GM19023 (cell line): ENCODE results near the gene LIN7C.
A peak's percentile ranks its signal among the peaks of the same experiment; 100 is the strongest.

Experiments used
- ATAC-seq: cut with Tn5 transposase; IDR thresholded peaks from one replicate; pipeline ENCODE4 v1.9.1; 2021; ENCODE audit warnings: mild to moderate bottlenecking, moderate library complexity; ENCODE audit not compliant: unreplicated experiment

Gene LIN7C

GRCh38 chr11:27471589-27472397, 34.8 kb downstream of the LIN7C start:
- peak; percentile 50 for ATAC-seq

GRCh38 chr11:27470826-27471588, 35.6 kb downstream of the LIN7C start:
- no peak for ATAC-seq

GRCh38 chr11:27470166-27470565, 36.4 kb downstream of the LIN7C start:
- ATAC-seq, result no peak

- ATAC-seq, result no peak
These were observed 37.4 kb downstream of the LIN7C start for GRCh38 chr11:27468995-27469695.

DNA sequence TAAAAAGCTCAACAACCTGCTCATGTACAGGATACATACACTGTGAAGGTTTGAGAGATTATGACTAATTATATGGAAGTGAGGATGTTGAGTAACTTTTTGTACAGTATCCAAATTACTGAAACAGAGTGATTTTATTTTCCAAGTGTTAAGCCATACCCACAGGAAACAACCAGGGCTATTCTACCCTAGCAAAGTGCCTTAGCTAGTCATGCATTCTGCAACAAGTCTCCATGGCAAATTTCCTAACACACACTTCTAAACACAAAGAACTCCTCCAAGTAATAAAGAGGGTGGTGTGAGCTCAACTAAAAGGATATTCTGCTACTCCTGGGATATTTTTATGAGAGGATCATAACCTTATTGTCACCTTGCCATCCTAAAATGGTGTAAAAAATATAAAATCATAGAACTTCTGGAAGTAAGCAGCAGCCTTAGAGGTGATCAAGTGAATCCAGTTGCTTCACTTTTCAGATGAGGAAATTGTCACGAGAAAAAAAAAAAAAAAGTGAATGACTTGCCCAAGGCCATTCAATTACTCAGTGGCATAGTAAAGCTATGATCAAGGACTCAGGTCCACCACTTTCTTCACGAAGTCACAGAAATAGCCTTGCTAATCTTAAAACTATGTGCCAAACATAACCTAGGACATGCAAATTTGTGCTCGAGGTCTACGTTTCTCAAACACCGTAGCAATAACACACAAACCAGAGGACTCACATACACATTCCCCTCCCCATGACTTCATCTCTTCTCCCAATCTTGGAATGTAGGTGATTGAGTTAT, 38.2 kb downstream of the LIN7C start:
- no peak for ATAC-seq

- ATAC-seq, result no peak
These were observed 39.2 kb downstream of the LIN7C start for GRCh38 chr11:27467181-27467913.

DNA sequence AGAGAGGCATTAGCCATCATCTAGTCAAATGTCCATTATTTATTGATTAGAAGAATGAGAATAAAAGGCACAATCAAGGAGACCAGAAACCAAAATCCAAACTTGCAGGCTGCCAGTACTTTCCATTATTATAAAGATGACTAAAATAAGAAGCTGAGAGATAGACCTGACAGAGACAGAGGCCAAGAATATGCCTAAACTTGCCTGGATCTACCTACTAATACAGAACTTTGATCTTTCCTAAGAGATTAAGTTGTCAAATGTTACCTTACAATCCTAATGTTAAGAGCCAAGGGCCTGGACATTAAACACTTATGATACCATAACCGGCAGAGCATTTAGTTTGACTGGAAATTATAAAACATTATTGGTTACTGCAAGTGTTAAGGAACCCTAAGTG, 40.2 kb downstream of the LIN7C start:
- no peak for ATAC-seq

DNA sequence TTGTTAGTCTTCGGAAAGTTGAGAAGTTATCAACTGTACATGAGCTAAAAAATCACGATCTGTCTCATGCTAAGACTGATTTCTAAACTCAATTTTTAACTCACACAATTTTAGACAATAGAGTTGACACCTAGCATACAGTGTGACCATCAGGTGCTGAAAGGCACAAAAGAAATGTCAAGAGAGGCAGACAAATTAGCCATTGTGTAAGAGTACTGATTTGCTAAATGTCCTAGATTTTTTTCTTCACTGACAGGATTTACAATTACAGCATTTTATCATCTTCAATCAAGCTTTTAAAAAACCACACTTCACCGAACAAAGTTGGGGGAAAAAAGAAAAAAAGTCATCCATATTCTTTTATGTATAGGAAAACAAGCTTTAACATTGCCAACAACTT, 40.9 kb downstream of the LIN7C start:
- no peak for ATAC-seq

GRCh38 chr11:27464909-27465308, 41.7 kb downstream of the LIN7C start:
- no peak for ATAC-seq

GRCh38 chr11:27464289-27464696, 42.3 kb downstream of the LIN7C start:
- no peak for ATAC-seq

DNA sequence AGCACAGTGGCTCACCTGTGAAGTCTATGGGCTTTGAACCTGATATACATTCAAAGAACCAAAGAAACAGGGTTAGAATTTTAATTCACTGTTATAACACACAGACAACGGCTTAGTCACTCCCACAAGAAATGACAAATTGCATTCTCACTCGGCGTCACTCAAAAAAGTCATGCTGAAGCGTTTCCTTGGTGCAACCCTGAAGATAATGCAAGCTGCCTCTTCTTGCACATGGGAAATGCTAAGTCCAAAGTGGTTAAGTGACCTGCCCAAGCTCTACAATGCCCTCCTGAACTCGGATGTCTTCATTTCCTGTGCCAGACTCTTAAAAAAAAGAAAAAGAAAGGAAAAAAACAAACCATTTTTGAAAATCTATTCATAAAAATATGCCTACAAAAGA, 44.0 kb downstream of the LIN7C start:
- no peak for ATAC-seq

DNA sequence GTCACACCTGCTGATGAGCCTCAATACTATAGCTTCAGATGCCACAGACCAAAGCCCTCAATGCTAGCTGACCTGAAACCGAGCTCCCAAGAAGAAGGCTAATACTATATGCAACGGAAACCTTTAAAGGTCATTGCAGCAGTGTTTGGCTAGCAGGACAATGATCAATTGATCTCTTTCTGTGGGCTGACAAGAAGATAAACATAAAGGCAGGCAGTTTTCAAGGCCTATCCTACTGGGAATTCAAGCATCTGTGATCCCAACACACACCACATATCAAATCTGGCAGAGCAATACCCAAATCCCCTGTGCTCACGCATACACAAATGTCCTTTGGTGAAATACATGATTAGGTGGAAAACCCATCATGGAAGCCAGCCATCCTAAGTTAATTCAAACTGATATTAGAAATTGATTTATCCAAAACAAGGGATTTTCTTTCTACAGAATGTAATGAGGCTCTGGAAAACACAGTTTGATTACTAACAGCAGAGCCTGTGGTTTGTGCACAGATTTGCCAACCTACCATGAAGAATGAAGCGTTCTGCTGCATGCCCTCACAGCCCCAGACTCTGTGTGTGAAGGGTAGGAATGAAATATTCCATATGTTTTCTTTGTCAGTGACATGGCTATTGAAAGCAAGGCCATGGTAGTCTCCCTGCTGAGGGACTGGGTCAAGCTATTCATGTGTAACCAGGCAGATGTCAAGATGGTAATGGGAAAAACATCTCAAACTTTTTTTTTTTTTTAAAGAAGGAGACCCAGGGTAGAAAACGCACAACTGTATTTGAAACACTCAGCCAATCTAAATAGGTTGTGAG, 46.2 kb downstream of the LIN7C start:
- ATAC-seq, result no peak

DNA sequence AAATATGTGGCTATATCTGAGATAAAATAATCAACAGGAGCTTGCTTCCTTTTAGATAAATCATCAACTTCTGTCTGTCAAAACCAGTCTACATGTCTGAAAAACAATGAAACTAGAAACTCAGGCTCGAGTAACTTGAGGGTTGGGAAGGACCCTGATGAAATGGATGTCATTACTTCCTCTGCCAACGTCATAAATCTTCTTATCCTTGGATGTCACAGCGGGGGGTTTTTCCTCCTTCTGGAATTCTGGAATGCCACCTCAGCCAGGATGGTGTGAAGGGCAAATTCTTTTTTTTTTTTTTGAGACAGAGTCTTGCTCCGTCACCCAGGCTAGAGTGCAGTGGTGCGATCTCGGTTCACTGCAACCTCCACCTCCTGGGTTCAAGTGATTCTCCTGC, 47.4 kb downstream of the LIN7C start:
- no peak for ATAC-seq

GRCh38 chr11:27458182-27458581, 48.4 kb downstream of the LIN7C start:
- no peak for ATAC-seq

DNA sequence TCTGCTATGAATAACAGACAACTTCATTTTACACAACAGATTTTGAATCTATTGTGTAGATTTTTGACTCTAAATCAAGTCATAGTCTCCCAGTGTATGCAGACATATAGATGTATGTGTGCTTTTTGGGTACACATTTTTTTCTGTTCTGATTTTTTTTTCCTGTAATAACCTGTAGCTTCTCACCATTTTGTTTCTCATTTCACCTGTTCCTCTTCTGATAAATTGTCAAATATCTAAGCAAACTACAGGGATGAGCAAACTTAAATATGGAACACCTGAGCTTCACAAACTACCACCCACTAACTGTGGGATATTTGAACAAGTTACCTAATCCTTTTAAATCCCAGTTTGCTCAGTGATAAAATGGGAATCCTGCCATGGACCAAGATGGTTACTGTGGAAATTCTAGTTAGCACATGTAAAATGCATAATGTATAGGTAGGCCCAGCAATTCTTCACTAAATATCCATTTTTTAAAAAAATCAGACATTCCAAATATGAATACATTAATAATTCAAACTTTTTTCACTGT, 49.7 kb downstream of the LIN7C start:
- ATAC-seq, result no peak

- ATAC-seq, result no peak
These were observed 50.3 kb downstream of the LIN7C start for GRCh38 chr11:27456140-27456794.

GRCh38 chr11:27455667-27456066, 50.9 kb downstream of the LIN7C start:
- ATAC-seq, result no peak

DNA sequence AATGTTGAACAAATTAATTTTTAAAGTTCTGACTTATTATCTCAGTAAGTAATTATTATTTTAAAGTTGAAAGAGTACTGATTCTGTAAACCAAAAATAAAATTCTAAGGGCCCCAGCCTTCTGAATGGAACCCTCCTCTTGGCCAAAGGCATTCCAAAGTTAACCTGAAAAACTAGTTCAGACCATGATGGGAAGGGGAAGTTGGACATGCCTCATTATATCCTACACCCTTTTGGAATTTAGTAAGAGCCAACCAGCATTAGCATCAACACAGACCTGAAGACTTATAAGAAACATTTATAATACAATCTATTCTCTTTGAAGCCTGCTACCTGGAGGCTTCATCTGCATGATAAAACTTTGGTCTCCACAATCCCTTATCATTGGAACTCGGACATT, 52.9 kb downstream of the LIN7C start:
- ATAC-seq, result no peak

GRCh38 chr11:27452147-27452546, 54.4 kb downstream of the LIN7C start:
- ATAC-seq, result no peak
